Mucosa of stomach (tissue), 1 donor: ENCODE measurements around the gene DHH.
"Not testable (repeated sequence)": the region's sequence is repeated elsewhere in the genome, so short reads cannot be mapped to it uniquely, and the experiment has no call there.

Experiments used
- H3K27me3 ChIP-seq: one replicate; pipeline ENCODE4 v1.7.0; 2013; ENCODE audit warnings: mild to moderate bottlenecking, low read length; ENCODE audit not compliant: control insufficient read depth, insufficient read depth
- H3K36me3 ChIP-seq: one replicate; pipeline ENCODE4 v1.7.0; 2013; ENCODE audit warnings: low read length; ENCODE audit not compliant: control insufficient read depth, insufficient read depth
- H3K4me1 ChIP-seq: one replicate; pipeline ENCODE4 v1.7.0; 2013; ENCODE audit warnings: mild to moderate bottlenecking, low read length; ENCODE audit not compliant: control insufficient read depth, insufficient read depth
- H3K4me3 ChIP-seq: one replicate; pipeline ENCODE4 v1.7.0; 2013; ENCODE audit warnings: low read length
- H3K9ac ChIP-seq: one replicate; pipeline ENCODE4 v1.7.0; 2013; ENCODE audit warnings: mild to moderate bottlenecking, low read length, moderate library complexity
- H3K9me3 ChIP-seq: one replicate; pipeline ENCODE4 v1.7.0; 2013; ENCODE audit warnings: mild to moderate bottlenecking, low read length, moderate library complexity; ENCODE audit not compliant: control insufficient read depth
- donor health status: Pancreatic carcinoma.

DHH gene

DNA sequence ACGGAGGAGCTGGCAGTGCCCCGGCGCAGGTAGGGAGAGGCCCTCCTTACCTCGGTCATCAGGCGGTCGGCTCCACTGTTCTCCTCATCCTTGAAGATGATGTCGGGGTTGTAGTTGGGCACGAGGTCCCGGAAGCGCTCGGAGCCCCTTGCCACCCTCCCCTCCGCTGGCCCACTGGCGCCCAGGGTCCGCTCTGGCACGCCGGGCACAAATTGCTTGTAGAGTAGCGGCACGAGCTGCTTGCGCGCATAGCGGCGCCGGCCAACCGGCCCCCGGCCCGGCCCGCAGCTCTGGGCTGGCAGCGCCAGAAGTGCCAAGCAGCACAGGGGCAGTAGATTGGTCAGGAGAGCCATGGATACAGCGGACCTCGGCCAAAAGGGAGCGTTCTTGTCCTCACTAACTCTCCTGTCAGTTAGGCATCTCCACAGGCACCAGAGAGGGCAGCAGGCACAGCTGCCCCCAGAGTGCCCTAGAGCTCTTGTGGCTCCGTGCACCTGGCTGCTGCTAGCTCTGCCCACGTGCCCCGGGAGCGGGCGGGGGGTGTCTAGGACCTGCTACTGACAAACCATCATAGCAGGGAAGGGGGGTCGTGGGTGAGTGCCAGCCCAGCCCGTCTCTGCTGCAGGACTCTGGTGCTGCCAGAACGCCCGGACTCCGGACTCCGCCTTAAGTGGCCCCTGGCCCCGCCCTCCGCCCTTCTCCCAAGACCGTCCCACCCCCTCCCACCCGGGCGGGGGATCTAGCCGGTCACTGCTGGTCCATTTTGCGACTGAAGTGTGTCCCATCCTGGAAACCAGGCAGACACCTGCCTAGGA is at the start of gene DHH:
Gene DHH (minus strand): TSS at position 642 of the 815 bp plus-strand sequence. CDS start 289 bp downstream, at position 353.
- Histone ChIP-seq H3K36me3 (no peaks in the 10 kb centered on the region), H3K4me1 (peaks cover 41% of the 10 kb centered on the region), H3K4me3 (no peak within 1 kb of the TSS), H3K9me3 (no peaks in the 10 kb centered on the region), H3K9ac (no peak within 1 kb of the TSS), H3K27me3 (peaks cover 62% of the 10 kb centered on the region)

DNA sequence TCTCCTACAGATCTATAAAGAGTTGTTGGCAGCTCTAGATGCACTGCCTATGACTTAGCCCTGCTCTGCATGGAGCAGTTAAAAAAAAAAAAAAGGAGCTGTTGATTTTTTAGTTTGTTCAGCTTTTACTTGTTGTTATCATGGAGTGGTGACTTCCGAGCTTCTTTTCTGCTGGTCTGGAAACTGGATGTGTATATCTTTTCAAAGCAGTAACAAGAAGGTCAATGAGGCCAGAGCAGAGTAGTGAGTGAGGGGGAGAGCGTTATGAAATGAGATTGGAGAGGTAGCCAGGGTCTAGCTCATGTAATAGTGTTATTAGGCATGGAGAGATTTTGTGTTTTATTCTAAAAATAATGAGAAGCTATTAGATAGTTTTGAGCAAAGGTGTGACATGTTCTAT is 49.8 kb upstream of the DHH start:
- no peaks in the 10 kb centered on the region for H3K9me3 ChIP-seq
- H3K27me3 ChIP-seq: no peaks in the 10 kb centered on the region
- H3K4me3 ChIP-seq: no peak overlapping the region
- H3K4me1 ChIP-seq: no peaks in the 10 kb centered on the region
- no peaks in the 10 kb centered on the region for H3K36me3 ChIP-seq
- no peak overlapping the region for H3K9ac ChIP-seq

GRCh38 chr12:49138999-49139398 is 44.4 kb upstream of the DHH start:
- H3K36me3 ChIP-seq: no peaks in the 10 kb centered on the region
- no peaks in the 10 kb centered on the region for H3K9me3 ChIP-seq
- no peak overlapping the region for H3K4me3 ChIP-seq
- H3K27me3 ChIP-seq: no peaks in the 10 kb centered on the region
- H3K9ac ChIP-seq: no peak overlapping the region
- no peaks in the 10 kb centered on the region for H3K4me1 ChIP-seq

DNA sequence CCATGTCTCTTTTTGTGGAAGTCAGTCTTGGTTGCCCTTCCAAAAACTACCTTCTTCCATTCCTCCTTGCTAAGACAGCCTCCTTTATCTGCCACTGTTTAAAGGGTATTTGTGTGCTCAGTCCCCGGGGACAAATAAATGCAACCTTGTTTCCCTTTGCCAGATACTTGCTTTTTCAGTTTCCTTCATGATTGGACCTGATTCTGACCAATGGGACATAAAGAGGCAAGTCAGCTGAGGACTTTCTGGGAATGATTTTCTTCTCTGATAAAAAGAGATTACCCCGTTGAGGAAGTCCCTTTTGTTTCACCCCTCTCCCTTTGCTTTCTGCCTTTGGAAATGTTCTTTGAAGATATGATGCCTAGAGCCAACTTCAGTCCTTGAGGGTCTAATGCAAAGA is 44.0 kb upstream of the DHH start:
- Histone ChIP-seq H3K4me3 (no peak overlapping the region), H3K4me1 (no peaks in the 10 kb centered on the region), H3K27me3 (no peaks in the 10 kb centered on the region), H3K9me3 (no peaks in the 10 kb centered on the region), H3K9ac (no peak overlapping the region), H3K36me3 (no peaks in the 10 kb centered on the region)

GRCh38 chr12:49137476-49137875 is 42.9 kb upstream of the DHH start:
- H3K27me3 ChIP-seq: no peaks in the 10 kb centered on the region

DNA sequence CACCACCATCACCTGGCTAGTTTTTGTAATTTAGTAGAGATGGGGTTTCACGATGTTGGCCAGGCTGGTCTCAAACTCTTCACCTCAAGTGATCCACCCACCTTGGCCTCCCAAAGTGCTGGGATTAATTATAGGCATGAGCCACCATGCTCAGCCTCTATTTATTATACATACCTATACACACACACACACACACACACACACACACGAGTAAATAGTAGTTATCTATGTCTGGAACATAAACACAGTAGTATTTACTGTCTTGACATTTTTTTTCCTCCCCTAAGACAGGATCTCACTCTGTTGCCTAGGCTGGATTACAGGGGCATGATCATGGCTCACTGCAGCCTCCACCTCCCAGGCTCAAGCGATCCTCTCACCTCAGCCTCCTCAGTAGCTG is 42.4 kb upstream of the DHH start:
- not testable (repeated sequence) for H3K4me1 ChIP-seq, H3K4me3 ChIP-seq, H3K9ac ChIP-seq, H3K9me3 ChIP-seq, H3K27me3 ChIP-seq, H3K36me3 ChIP-seq

More at GRCh38 chr12:49137476-49137875, 42.9 kb upstream of the DHH start:
- Histone ChIP-seq H3K4me3 (no peak overlapping the region), H3K9me3 (no peaks in the 10 kb centered on the region), H3K36me3 (no peaks in the 10 kb centered on the region), H3K9ac (no peak overlapping the region), H3K4me1 (no peaks in the 10 kb centered on the region)

GRCh38 chr12:49133590-49133989 is 39.0 kb upstream of the DHH start:
- no peaks in the 10 kb centered on the region for H3K9me3 ChIP-seq
- peaks cover 16% of the 10 kb centered on the region for H3K4me1 ChIP-seq
- H3K27me3 ChIP-seq: no peaks in the 10 kb centered on the region
- peaks cover 9% of the 10 kb centered on the region for H3K36me3 ChIP-seq
- H3K9ac ChIP-seq: no peak overlapping the region
- H3K4me3 ChIP-seq: no peak overlapping the region

DNA sequence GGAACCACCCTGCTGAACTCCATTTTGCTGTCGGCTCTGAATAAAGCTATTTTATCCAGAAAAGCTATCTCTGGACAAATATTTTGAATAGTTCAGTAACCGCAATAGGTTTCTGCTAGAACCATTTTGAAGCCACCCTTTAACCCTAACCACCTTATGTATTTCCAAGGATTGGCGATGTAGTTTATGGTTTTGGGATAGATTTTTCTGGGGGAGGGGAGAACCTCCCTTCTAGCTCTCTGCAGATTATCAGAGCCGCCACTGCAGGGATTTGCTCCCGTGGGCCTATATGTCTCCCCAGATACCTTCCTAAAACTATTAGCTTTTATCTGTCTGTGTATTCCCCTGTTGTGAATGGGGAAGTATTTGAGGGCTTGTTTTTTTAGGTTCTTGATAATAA is 38.4 kb upstream of the DHH start:
- Histone ChIP-seq H3K36me3 (peaks cover 9% of the 10 kb centered on the region), H3K27me3 (no peaks in the 10 kb centered on the region), H3K4me1 (peaks cover 16% of the 10 kb centered on the region), H3K9me3 (no peaks in the 10 kb centered on the region), H3K9ac (peak overlapping the region; percentile 17), H3K4me3 (no peak overlapping the region)

GRCh38 chr12:49131894-49132461 is 37.4 kb upstream of the DHH start:
- Histone ChIP-seq H3K4me3 (peak overlapping the region; percentile 34), H3K9me3 (no peaks in the 10 kb centered on the region), H3K9ac (peak overlapping the region; percentile 46), H3K36me3 (peaks cover 9% of the 10 kb centered on the region), H3K4me1 (peaks cover 16% of the 10 kb centered on the region), H3K27me3 (no peaks in the 10 kb centered on the region)

DNA sequence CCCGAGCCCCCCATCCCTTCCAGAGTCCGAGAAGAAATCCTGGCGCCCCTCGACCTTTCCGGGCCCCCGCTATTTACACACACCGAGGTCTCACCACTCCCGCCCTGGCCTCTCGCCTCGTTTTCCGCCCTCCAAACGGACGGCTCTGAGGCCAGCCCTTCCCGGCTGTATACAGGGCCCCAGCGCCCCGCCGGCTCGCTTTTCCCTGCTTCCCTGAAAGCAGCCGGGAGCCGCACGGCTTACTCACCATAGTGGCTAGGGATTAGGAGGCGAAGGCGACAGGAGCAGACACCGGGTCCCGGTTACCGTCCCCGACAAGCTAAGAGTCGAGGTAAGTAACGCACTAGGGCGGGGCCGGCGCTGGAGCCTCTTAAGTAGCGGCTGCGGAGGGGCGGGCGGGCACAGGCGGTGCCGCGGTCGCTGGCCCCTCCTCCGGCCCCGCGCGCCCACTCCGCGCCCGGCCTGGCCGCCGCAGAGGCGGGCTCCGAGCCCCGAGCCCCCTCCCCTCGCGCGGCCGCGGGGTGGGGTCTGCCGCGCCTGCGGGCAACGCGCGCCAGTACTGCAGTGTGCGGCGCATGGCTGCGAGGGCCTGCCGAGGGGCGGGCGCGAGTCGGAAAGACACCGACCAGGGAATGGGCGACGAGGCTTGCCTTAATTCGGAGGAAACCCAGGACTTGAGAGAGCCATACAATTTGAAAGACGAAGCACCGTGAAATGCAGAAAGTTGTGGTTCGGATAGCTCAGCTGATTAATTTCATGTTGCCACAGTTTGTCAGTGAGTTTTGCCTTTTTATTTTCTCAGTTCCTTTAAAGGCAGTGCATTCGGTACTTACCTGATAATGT is 36.7 kb upstream of the DHH start, which contains the start of gene TUBA1B:
Gene TUBA1B (minus strand): TSS at position 345 of the 843 bp plus-strand sequence. CDS start 95 bp downstream, at position 250.
- Histone ChIP-seq H3K4me1 (peaks cover 16% of the 10 kb centered on the region), H3K27me3 (no peaks in the 10 kb centered on the region), H3K9me3 (no peaks in the 10 kb centered on the region), H3K9ac (peak within 1 kb of the TSS; percentile 96), H3K36me3 (peaks cover 9% of the 10 kb centered on the region), H3K4me3 (peak within 1 kb of the TSS; percentile 80)

- peaks cover 16% of the 10 kb centered on the region for H3K4me1 ChIP-seq
- peak overlapping the region; percentile 96 for H3K9ac ChIP-seq
- H3K36me3 ChIP-seq: peaks cover 9% of the 10 kb centered on the region
- no peaks in the 10 kb centered on the region for H3K9me3 ChIP-seq
- H3K4me3 ChIP-seq: peak overlapping the region; percentile 80
- no peaks in the 10 kb centered on the region for H3K27me3 ChIP-seq
These were observed 35.8 kb upstream of the DHH start for GRCh38 chr12:49130151-49131050.
